GDM1 (cell line): ENCODE measurements around the gene TIMM10.
A peak's percentile ranks its signal among the peaks of the same experiment; 100 is the strongest.

Source experiments
- DNase-seq: peaks from one replicate; lab custom pipeline; 2025; lab: John Stamatoyannopoulos, UW

TIMM10 gene

DNA sequence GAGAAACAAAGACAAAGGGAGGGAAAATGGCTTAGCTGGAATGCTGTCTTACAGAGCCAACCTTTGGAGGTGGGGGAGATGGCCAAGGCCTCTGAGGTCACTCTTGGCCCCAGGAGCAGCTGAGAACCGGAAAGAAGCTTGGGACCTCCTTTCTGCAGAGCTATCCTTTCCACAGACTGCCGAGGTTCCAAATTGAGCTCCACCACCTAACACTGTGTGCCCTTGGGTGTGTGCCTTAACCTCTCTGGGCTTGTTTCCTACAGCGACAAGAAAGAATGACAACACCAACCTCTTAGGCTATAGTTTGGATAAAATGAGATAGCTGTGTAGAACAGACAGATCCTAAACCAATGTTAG, 47.0 kb downstream of the TIMM10 start:
- no peak for DNase-seq

DNA sequence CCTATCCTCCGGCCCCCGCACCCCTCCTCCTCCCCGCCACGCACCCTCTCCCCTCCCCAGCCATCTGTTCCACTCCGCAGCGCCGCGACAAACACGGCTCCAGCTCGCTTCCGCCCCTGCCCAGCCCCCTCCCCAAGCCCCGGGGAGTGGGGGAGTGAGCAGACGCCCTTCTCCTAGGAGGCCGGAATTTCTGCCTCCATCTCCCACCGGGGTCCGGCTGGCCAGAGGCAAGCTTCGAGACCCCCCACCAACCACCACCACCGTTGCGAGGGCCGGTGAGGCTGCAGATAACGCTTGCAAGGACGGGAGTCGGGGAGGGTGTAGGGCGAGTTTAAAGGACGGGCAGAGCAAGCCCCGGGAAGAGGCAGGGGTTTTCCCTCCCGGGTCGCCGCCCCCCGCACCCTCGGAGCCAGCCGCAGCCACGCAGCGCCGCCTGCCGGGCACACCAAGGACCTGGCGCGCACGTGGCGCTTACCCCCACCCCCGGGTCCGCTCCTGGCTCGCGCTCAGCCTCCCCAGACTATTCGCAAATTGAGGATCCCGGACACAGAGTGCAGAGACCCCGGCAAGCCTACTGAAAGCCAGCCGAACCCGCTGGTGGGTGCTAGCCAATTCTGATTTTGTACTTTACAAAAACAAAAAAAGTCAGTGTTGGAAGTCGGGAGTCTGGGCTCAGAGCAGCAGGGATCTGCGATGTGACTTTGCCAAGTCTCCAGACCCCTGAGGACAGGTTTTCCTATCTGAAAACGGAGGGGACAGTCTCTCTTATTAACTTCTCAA, 47.6 kb downstream of the TIMM10 start:
- DNase-seq = no peak

DNA sequence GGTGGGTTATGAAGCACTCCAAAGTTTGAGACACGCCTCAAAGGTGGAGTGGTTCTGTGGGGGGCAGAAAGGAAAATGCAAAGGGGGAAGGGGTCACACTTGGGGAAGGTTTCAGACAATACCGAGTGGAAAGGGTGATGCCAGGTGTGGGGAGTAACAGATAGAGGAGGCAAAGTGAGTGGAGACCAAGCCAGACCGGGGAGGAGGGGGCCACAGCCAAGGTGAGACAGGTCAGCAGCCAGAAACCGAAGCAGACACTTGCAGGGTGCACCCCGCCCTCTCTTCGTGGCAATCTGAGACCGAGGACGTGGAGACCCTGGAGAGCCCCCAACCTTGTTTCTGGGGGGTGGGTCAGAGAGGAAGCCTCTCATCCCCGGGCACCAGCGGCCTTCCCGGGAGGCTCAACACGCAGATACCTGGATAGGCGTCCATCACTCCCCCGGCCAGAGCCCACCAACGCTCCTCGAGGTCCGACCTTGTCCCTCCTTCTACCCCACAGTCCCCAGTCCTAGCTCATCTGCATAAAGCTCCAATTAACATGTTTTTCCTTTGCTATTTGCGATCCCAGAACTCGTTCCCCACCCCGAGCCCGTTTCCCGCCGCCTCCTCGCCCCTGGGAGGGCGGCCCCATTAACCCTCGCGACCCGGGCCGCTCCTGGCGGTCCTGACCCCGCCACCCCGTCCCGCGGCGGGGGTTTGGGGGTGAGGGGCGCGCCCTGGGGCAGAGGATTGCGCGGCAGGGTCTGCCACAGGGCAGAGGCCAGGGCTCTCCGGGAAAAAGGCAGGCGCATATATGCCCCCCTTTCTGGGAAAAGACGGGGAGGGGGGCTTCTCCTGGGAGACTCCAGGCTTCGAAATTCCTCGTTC, 48.4 kb downstream of the TIMM10 start:
- no peak for DNase-seq

DNA sequence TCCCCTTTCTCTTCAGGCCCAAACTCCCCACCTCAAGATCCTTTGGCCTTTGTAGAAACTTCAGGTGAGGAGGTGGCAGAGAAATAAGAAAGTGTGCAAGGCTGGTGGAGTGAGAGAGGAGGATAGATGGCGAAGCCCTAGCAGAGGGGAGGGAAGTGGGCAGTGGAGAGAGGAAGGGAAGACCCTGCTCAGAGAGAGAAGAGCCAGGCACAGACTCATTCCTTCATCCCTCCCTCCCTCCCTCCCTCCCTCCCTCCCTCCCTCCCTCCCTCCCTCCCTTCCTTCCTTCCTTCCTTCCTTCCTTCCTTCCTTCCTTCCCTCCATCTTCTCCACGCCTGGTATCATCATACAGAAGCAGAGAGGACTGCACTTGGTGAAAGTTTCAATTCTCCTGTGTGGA, 49.2 kb downstream of the TIMM10 start:
- DNase-seq = no peak

DNA sequence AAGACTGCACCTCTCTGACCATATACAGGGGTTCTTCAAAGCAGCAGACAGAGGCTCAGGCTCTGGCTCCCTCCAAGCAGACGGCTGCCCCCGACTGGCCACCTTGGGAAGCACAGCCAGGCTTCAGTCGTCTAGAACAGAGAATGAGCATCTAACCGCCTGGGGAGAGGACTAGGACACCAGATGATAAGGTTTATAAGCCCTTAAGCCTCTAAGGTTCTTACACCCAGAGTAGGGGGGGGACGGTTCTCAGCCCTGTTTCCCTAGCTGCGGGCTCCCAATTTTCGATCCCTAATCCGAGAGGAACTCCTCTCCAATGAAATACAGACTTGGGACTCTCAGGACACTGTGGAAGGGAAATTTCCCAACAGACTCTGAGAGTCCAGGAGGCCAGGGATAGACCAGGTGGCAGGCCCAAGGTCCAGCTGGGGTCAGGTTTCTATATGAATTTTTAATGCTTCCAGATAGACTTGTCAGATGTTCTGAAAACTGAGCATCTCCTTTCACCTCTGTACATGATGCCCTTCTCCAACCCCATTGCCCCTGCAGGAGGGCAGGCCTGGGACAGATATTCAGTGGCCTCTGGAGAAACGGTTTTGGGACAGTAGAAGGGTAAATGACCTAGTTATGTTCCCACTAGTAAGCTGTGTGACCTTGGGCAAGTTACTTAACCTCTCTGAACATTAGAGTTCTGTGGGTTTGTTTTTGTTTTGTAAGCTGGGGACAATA, 50.0 kb downstream of the TIMM10 start:
- DNase-seq = peak; percentile 35

DNA sequence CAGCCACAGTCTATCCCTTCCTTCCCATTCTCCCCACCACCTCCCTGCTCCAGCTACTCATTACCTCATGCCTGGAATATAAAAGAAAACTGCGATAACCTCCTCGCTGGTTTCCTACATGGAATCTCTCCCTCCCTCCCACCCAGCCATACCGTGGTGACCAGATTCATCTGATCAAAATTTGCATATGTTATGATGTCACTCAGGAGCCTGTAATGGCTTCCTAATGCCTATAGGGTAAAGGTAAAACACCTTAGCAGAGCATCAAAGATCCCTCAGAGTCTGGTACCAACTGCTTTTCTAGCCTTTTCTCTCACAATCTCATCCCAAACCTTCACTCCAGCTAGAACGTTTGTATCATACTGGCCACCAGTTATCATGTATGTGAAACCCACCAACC, 50.6 kb downstream of the TIMM10 start:
- DNase-seq = no peak

DNA sequence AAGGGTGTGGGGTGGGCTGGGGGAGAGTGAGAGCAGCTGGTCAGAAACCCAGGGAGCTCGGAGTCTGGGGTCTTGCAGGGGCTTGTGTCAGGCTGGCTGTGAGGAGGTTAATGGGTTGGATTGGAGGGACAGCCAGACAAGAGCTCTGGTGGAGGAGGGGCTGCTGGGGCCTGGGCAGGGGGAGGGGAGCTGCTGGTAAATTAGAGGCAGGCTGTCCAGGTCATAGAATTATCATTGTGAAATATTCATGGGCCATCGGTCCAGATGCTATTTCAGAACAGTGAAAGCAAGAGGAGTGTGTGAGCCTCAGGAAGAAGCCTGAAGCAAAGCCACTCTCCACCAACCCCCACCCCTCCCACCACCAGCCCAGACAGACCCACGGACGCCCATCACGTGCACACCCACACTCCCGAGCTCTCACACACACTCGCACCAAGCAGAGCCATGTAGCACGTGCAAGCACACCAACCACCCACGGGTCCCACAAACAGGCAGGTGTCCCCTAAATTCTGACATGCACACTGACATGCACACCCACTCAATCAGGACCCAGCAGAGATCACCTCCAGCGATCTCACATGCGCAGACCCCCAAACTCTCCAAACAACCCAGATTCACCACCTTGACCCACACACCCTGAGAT, 51.4 kb downstream of the TIMM10 start:
- DNase-seq = no peak
